Measurements from ENCODE around the gene LYST. TPM values are rescaled to one million over a fixed set of nuclear protein-coding genes. Genes with fewer than 3 reads are reported as not detected.

LYST gene
- 57.7 and 93.9 TPM in 2 replicates for total RNA-seq

GRCh38 chr1:235866205-235866912, at the start of gene LYST:
TSS of gene LYST (minus strand) at chr1:235866906. CDS start at chr1:235830417, 36,489 bp downstream.

GRCh38 chr1:235649368-235650163, 217.1 kb downstream of the LYST start, which contains the start of gene GNG4:
TSS of gene GNG4 (minus strand) at chr1:235649784. CDS start at chr1:235583838, 65,946 bp downstream.

Small RNAs within 50 kb of the gene (small RNA-seq; reads per million reads assigned to genes)
- not detected for gene MIR1537
- gene RNU6-968P, result 0.33 reads per million

Other genes with a start within 250 kb of the LYST start
- under 0.01 TPM in 1 of 2 replicates, not detected in the other for gene GNG4, start 217.1 kb downstream of the LYST start, total RNA-seq
- gene NID1, start 198.2 kb upstream of the LYST start, total RNA-seq, result 148 and 219 TPM in 2 replicates

Data from hair follicle dermal papilla cell (primary cell).